ENCODE data around the gene PAEP.

DNA sequence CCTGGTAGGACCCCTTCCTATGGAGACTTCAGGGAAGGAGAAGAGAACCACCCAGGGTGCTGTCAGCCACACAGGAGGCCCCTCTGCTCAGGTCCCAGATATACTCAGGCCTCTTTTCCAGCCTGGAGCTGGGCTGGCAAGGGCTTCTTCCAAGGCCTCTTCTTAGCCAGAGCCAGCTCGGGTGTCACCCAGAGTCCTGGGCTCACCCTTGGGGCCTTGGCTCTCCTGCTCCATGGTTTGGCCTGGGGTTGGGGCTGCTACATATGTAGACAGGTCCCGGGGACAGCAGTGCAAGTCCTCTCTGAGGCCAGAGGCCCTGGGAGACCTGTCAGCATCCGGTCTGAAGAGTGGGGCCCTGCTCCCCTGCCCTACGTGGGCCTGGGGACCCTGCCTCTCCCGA is 22.8 kb downstream of the PAEP start:
- TF ChIP-seq SIN3A (IDR thresholded peaks at IDR 0.05; ENCODE audit: borderline replicate concordance, insufficient read depth, low read length) (no peak), POLR2AphosphoS5 (IDR thresholded peaks at IDR 0.05; ENCODE audit: low read depth, low read length) (no peak), TAF1 (IDR thresholded peaks at IDR 0.05; ENCODE audit: borderline replicate concordance, insufficient read depth, low read length) (no peak), FOXP2 (optimal IDR thresholded peaks at IDR 0.05; ENCODE audit: borderline replicate concordance, extremely low read depth, extremely low read length, insufficient read depth) (no peak)
- TF ChIP-seq, protein P1, sequence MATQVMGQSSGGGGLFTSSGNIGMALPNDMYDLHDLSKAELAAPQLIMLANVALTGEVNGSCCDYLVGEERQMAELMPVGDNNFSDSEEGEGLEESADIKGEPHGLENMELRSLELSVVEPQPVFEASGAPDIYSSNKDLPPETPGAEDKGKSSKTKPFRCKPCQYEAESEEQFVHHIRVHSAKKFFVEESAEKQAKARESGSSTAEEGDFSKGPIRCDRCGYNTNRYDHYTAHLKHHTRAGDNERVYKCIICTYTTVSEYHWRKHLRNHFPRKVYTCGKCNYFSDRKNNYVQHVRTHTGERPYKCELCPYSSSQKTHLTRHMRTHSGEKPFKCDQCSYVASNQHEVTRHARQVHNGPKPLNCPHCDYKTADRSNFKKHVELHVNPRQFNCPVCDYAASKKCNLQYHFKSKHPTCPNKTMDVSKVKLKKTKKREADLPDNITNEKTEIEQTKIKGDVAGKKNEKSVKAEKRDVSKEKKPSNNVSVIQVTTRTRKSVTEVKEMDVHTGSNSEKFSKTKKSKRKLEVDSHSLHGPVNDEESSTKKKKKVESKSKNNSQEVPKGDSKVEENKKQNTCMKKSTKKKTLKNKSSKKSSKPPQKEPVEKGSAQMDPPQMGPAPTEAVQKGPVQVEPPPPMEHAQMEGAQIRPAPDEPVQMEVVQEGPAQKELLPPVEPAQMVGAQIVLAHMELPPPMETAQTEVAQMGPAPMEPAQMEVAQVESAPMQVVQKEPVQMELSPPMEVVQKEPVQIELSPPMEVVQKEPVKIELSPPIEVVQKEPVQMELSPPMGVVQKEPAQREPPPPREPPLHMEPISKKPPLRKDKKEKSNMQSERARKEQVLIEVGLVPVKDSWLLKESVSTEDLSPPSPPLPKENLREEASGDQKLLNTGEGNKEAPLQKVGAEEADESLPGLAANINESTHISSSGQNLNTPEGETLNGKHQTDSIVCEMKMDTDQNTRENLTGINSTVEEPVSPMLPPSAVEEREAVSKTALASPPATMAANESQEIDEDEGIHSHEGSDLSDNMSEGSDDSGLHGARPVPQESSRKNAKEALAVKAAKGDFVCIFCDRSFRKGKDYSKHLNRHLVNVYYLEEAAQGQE (IDR thresholded peaks at IDR 0.05; ENCODE audit: insufficient read depth in 1 of 2, low read depth in 2 of 2, low read length in 2 of 2), result no peak
